Activated CD8-positive, alpha-beta memory T cell treated with anti-CD3 and anti-CD28 coated beads, Interleukin-2, amount 50 U/mL, for 4 hours (primary cell): ENCODE results near the gene KLHL18.
"Not testable (repeated sequence)": the region's sequence is repeated elsewhere in the genome, so short reads cannot be mapped to it uniquely, and the experiment has no call there.

ENCODE experiments used
- DNase-seq: peaks from one replicate; pipeline ENCODE4 v3.0.0-alpha.2; 2020

KLHL18 gene

GRCh38 chr3:47366833-47367232 lies 84.1 kb downstream of the KLHL18 start:
- no peak for DNase-seq

GRCh38 chr3:47367631-47368030 lies 84.9 kb downstream of the KLHL18 start:
- DNase-seq = no peak

- DNase-seq = not testable (repeated sequence)
Measured at GRCh38 chr3:47370020-47370419, 87.3 kb downstream of the KLHL18 start.

- peak; percentile 24 for DNase-seq
Measured at GRCh38 chr3:47370887-47371697, 88.3 kb downstream of the KLHL18 start.

GRCh38 chr3:47374587-47374986 lies 91.8 kb downstream of the KLHL18 start:
- DNase-seq = no peak

- DNase-seq = no peak
Measured at GRCh38 chr3:47376393-47376792, 93.6 kb downstream of the KLHL18 start.

GRCh38 chr3:47377186-47377585 lies 94.4 kb downstream of the KLHL18 start:
- no peak for DNase-seq

- DNase-seq = no peak
Measured at GRCh38 chr3:47378869-47379268, 96.1 kb downstream of the KLHL18 start.

- no peak for DNase-seq
Measured at GRCh38 chr3:47379411-47379899, 96.7 kb downstream of the KLHL18 start.

GRCh38 chr3:47380026-47380600 lies 97.4 kb downstream of the KLHL18 start:
- DNase-seq = no peak

GRCh38 chr3:47380601-47381316 lies 98.0 kb downstream of the KLHL18 start, which contains the start of gene PTPN23:
TSS of gene PTPN23 (plus strand) at chr3:47381021. CDS start at chr3:47381097, 76 bp downstream.
- DNase-seq = peak; percentile 97

- peak; percentile 74 for DNase-seq
Measured at GRCh38 chr3:47381317-47382157, 98.8 kb downstream of the KLHL18 start.

GRCh38 chr3:47384425-47384824 lies 101.7 kb downstream of the KLHL18 start:
- no peak for DNase-seq

- DNase-seq = no peak
Measured at GRCh38 chr3:47385007-47385406, 102.3 kb downstream of the KLHL18 start.

- DNase-seq = no peak
Measured at GRCh38 chr3:47385796-47386195, 103.1 kb downstream of the KLHL18 start.

GRCh38 chr3:47392933-47393332 lies 110.2 kb downstream of the KLHL18 start:
- DNase-seq = no peak

- no peak for DNase-seq
Measured at GRCh38 chr3:47394140-47394870, 111.6 kb downstream of the KLHL18 start.

- no peak for DNase-seq
Measured at GRCh38 chr3:47394881-47395280, 112.1 kb downstream of the KLHL18 start.
